Neural progenitor cell (in vitro differentiated cells): ENCODE results near the gene VAV2.

Experiments used
- EZH2 ChIP-seq: fragments of 200-600 bp; sonication (generic); IDR thresholded peaks from 2 replicates; pipeline ENCODE4 v1.6.1; 2017; ENCODE audit warnings: antibody characterized with exemption, mild to moderate bottlenecking, moderate library complexity
- EZH2phosphoT487 ChIP-seq: fragments of 200-600 bp; sonication (generic); IDR thresholded peaks from 2 replicates; pipeline ENCODE4 v1.6.1; 2017; ENCODE audit warnings: antibody characterized with exemption
- TF ChIP-seq, protein P1 (sequence below): fragments of 200-600 bp; sonication (generic); IDR thresholded peaks from 2 replicates; pipeline ENCODE4 v1.5.1; 2017; ENCODE audit warnings: antibody characterized with exemption, mild to moderate bottlenecking

DNA sequence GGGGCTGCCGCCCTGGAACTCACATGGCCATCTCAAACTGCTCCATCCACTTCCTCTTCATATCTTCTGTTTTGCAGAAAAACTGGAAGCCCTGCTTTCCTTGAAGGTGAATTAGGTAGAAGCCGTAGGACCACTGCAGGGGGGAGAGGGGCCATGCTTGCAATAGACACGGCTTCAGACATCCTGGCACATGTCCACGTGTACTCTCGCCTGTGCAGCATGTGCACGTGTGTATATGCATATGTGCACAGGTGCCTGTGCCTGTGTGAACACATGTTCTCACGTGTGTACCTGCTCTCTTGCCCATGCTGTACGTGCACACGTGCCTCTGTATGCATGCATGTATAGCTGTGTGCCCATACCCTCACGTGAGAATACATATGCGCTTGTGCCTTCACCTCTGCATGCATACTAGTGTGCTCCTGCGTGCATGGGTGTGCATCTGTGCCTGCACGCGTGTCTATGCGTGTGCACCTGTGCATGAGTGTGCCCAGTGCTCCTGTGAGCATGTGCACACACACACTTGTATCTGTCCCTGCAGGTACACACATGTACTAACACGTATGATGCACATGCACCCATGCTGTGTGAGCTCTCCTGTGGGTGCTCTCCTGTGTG is 206.3 kb downstream of the VAV2 start:
- TF ChIP-seq, protein P1, sequence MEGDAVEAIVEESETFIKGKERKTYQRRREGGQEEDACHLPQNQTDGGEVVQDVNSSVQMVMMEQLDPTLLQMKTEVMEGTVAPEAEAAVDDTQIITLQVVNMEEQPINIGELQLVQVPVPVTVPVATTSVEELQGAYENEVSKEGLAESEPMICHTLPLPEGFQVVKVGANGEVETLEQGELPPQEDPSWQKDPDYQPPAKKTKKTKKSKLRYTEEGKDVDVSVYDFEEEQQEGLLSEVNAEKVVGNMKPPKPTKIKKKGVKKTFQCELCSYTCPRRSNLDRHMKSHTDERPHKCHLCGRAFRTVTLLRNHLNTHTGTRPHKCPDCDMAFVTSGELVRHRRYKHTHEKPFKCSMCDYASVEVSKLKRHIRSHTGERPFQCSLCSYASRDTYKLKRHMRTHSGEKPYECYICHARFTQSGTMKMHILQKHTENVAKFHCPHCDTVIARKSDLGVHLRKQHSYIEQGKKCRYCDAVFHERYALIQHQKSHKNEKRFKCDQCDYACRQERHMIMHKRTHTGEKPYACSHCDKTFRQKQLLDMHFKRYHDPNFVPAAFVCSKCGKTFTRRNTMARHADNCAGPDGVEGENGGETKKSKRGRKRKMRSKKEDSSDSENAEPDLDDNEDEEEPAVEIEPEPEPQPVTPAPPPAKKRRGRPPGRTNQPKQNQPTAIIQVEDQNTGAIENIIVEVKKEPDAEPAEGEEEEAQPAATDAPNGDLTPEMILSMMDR, result no peak
- TF ChIP-seq EZH2phosphoT487, result no peak
- TF ChIP-seq EZH2, result no peak
